NT2/D1 (cell line): ENCODE measurements around the gene C1orf35.

Experiments
- SUZ12 ChIP-seq: IDR thresholded peaks from 2 replicates; pipeline ENCODE4 v1.6.1; 2011; ENCODE audit not compliant: insufficient read length, insufficient read depth; ENCODE audit errors: extremely low read depth
- YY1 ChIP-seq: IDR thresholded peaks from 2 replicates; pipeline ENCODE4 v1.6.1; 2011; ENCODE audit not compliant: insufficient read length, insufficient read depth
- ZNF274 ChIP-seq: IDR thresholded peaks from 2 replicates; pipeline ENCODE4 v1.6.1; 2011; ENCODE audit warnings: mild to moderate bottlenecking, low read depth, low read length

DNA sequence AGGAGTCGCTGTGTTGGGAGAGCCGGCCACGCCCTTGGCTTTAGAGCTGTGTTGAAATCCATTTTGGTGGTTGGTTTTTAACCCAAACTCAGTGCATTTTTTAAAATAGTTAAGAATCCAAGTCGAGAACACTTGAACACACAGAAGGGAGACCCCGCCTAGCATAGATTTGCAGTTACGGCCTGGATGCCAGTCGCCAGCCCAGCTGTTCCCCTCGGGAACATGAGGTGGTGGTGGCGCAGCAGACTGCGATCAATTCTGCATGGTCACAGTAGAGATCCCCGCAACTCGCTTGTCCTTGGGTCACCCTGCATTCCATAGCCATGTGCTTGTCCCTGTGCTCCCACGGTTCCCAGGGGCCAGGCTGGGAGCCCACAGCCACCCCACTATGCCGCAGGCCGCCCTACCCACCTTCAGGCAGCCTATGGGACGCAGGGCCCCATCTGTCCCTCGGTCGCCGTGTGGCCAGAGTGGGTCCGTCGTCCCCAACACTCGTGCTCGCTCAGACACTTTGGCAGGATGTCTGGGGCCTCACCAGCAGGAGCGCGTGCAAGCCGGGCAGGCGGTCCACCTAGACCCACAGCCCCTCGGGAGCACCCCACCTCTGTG lies 4.7 kb downstream of the C1orf35 start:
- TF ChIP-seq ZNF274 (no peak), SUZ12 (no peak), YY1 (no peak)
